Measurements from ENCODE around the gene ACTG2. TPM values are rescaled to one million over a fixed set of nuclear protein-coding genes. Genes with fewer than 3 reads are reported as not detected.

ACTG2 gene
- polyA plus RNA-seq, 1 donor (not counting 4 experiments of a cell fraction or from before 2014, with no cell fraction given), result not detected

DNA sequence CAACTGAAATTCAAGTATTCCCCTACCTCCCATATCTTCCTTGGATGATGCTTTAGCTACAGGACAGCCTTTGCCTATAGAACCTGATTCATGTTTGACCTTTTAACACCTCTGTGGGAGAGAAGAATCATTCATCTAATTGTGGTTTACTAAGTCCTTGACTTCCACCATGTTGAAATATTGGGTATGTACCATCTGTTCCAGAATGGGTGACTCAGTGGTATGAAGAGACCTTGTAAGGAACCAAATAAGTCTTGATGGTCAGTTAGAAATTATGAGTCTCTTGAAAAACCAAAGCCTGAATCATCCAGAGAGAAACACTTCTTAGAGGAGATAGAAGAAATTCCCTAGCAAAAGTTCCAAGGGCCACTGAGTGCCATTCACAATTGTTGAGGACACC, 36.6 kb upstream of the ACTG2 start:
- Histone ChIP-seq H3K36me3 (ENCODE audit: control insufficient read depth in 2 of 2, extremely low read depth in 1 of 2, insufficient read depth in 2 of 2, low read length in 2 of 2) (peaks cover 33 to 49% of the 10 kb centered on the region in 2 experiments), H3K79me2 (ENCODE audit: control insufficient read depth, insufficient read depth, low read length) (no peaks in the 10 kb centered on the region), H4K20me1 (ENCODE audit: control insufficient read depth, extremely low read depth, insufficient read depth, low read length) (no peaks in the 10 kb centered on the region), H3K9ac (ENCODE audit: control insufficient read depth, extremely low read depth, insufficient read depth, low read length) (no peak overlapping the region), H3K9me3 (ENCODE audit: control insufficient read depth, low read depth, low read length) (no peaks in the 10 kb centered on the region), H3K4me2 (ENCODE audit: control insufficient read depth, extremely low read depth, insufficient read depth, low read depth, low read length) (no peak overlapping the region), H3K4me1 (ENCODE audit: control insufficient read depth, extremely low read depth, insufficient read depth, low read length) (peaks cover 23% of the 10 kb centered on the region), H3K27me3 (ENCODE audit: control insufficient read depth, extremely low read depth, insufficient read depth, low read length) (no peaks in the 10 kb centered on the region), H3K27ac (ENCODE audit: control insufficient read depth, insufficient read depth, low read length) (no peak overlapping the region), H3K9me1 (ENCODE audit: control insufficient read depth, extremely low read depth, insufficient read depth, low read length) (no peaks in the 10 kb centered on the region), H2AFZ (ENCODE audit: control insufficient read depth, low read length) (no peak overlapping the region), H3K4me3 (ENCODE audit: control insufficient read depth in 2 of 3, extremely low read depth in 1 of 3, insufficient read depth in 2 of 3, low read depth in 1 of 3, low read length in 3 of 3) (no peak overlapping the region)
- FAIRE-seq (no peak), DNase-seq (ENCODE audit: low read depth, low spot score) (no peak)
- dilution Hi-C loops (cut with MboI; ENCODE audit: extremely low pct_ligation_motif_present, low sequenced_read_pairs), result no loop called here
- TF ChIP-seq, protein P1, sequence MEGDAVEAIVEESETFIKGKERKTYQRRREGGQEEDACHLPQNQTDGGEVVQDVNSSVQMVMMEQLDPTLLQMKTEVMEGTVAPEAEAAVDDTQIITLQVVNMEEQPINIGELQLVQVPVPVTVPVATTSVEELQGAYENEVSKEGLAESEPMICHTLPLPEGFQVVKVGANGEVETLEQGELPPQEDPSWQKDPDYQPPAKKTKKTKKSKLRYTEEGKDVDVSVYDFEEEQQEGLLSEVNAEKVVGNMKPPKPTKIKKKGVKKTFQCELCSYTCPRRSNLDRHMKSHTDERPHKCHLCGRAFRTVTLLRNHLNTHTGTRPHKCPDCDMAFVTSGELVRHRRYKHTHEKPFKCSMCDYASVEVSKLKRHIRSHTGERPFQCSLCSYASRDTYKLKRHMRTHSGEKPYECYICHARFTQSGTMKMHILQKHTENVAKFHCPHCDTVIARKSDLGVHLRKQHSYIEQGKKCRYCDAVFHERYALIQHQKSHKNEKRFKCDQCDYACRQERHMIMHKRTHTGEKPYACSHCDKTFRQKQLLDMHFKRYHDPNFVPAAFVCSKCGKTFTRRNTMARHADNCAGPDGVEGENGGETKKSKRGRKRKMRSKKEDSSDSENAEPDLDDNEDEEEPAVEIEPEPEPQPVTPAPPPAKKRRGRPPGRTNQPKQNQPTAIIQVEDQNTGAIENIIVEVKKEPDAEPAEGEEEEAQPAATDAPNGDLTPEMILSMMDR (optimal IDR thresholded peaks at IDR 0.05 in 1 of 3, IDR thresholded peaks at IDR 0.05 in 1 of 3, conservative IDR thresholded peaks at IDR 0.05 in 1 of 3; ENCODE audit: extremely low read depth in 1 of 3, insufficient read depth in 2 of 3, low read length in 3 of 3), result no peak
- no peak for TF ChIP-seq EZH2 (IDR thresholded peaks at IDR 0.05; ENCODE audit: low read length)

DNA sequence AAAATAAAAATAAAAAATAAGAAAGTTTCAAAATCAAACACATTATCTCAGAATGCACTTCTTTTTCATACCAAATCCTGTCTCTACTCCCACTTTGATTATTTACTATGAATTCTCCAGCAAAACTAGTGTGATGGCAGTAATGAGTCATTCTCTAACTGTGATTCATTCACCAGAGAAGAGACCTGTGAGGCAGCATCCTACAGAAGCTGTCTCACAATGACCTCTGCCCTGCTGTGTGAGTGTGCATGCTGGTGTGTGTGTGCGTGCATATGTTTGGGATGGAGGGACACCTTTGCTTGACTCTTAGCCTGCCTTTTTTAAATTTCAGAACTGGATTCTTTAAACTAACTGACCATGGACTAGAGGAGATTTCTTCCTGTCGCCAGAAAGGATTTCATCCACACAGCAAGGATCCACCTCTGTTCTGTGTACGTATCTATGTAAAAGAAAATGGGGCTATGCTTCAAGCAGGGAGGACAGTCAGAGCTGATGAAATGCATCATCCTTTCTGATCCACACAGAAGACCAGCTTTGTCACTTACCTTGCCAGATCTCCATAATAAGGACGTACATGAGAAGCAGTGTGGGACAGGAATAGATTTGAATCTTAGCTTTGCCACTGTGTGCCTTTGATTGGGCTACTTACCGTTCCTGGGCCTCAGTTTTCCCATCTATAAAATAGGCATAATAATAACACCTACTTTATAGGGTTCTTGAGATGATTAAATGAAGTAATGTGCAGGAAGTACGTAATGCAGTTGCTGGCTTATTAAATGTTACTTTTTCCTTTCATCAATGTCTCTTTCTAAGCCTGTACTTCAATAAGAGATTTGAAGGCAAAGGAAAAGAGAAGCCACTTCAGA, 32.9 kb upstream of the ACTG2 start:
- Histone ChIP-seq H3K9ac (ENCODE audit: control insufficient read depth, extremely low read depth, insufficient read depth, low read length) (no peak overlapping the region), H3K79me2 (ENCODE audit: control insufficient read depth, insufficient read depth, low read length) (no peaks in the 10 kb centered on the region), H4K20me1 (ENCODE audit: control insufficient read depth, extremely low read depth, insufficient read depth, low read length) (no peaks in the 10 kb centered on the region), H3K27ac (ENCODE audit: control insufficient read depth, insufficient read depth, low read length) (peak overlapping the region; percentile 27), H3K4me1 (ENCODE audit: control insufficient read depth, extremely low read depth, insufficient read depth, low read length) (peaks cover 9% of the 10 kb centered on the region), H3K4me3 (ENCODE audit: control insufficient read depth in 2 of 3, extremely low read depth in 1 of 3, insufficient read depth in 2 of 3, low read depth in 1 of 3, low read length in 3 of 3) (no peak overlapping the region), H2AFZ (ENCODE audit: control insufficient read depth, low read length) (no peak overlapping the region), H3K36me3 (ENCODE audit: control insufficient read depth in 2 of 2, extremely low read depth in 1 of 2, insufficient read depth in 2 of 2, low read length in 2 of 2) (peaks cover 39 to 46% of the 10 kb centered on the region in 2 experiments), H3K9me3 (ENCODE audit: control insufficient read depth, low read depth, low read length) (no peaks in the 10 kb centered on the region), H3K9me1 (ENCODE audit: control insufficient read depth, extremely low read depth, insufficient read depth, low read length) (no peaks in the 10 kb centered on the region), H3K4me2 (ENCODE audit: control insufficient read depth, extremely low read depth, insufficient read depth, low read depth, low read length) (no peak overlapping the region), H3K27me3 (ENCODE audit: control insufficient read depth, extremely low read depth, insufficient read depth, low read length) (no peaks in the 10 kb centered on the region)
- TF ChIP-seq, protein P1 (optimal IDR thresholded peaks at IDR 0.05 in 1 of 3, IDR thresholded peaks at IDR 0.05 in 1 of 3, conservative IDR thresholded peaks at IDR 0.05 in 1 of 3; ENCODE audit: extremely low read depth in 1 of 3, insufficient read depth in 2 of 3, low read length in 3 of 3), result peak in 1 of 3 experiments; percentile 8
- no peak for TF ChIP-seq EZH2 (IDR thresholded peaks at IDR 0.05; ENCODE audit: low read length)
- peak; percentile 94 for FAIRE-seq
- peak; percentile 40 for DNase-seq (ENCODE audit: low read depth, low spot score)
- dilution Hi-C loops (cut with MboI; ENCODE audit: extremely low pct_ligation_motif_present, low sequenced_read_pairs), result no loop called here

All from keratinocyte (primary cell).